ENCODE measurements around the gene ZFYVE26. TPM values are rescaled to one million over a fixed set of nuclear protein-coding genes. Genes with fewer than 3 reads are reported as not detected.
"Not testable (repeated sequence)": the region's sequence is repeated elsewhere in the genome, so short reads cannot be mapped to it uniquely, and the experiment has no call there.

The ZFYVE26 gene
- polyA plus RNA-seq, 2 donors, result 3.7 to 5.1 TPM

DNA sequence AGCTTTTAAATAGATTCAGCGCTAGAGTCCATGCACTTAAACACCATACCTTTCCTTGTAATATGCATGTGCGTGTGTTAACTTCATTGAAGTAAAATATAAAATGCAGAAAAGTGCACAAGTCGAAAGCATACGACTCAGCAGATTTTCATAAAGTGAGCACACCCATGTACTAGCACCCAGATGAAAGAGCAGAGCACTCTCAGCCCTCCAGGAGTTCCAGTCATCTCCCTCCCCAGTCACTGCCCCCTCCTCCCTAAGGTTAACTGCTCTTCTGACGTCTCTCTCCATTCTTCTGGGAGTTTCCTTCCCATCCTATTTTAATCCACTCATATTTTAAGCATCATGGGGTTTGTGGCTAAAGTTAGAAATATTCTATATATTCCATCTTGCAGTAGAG, 94.5 kb downstream of the ZFYVE26 start:
- Histone ChIP-seq H3K4me1 (ENCODE audit: control insufficient read depth in 2 of 2, insufficient read depth in 2 of 2, low read length in 1 of 2) (peaks cover 0 to 3% of the 10 kb centered on the region in 2 donors), H3K27ac (ENCODE audit: low read depth in 2 of 2, low read length in 1 of 2) (no peak overlapping the region), H3K4me3 (ENCODE audit: low read depth in 1 of 2, low read length in 2 of 2) (no peak overlapping the region), H3K36me3 (ENCODE audit: control insufficient read depth in 2 of 2, insufficient read depth in 2 of 2, low read length in 1 of 2) (no peaks in the 10 kb centered on the region), H3K9me3 (ENCODE audit: control insufficient read depth in 2 of 2, insufficient read depth in 1 of 2, low read depth in 1 of 2, low read length in 1 of 2) (no peaks in the 10 kb centered on the region), H3K27me3 (ENCODE audit: control insufficient read depth in 1 of 2, insufficient read depth in 2 of 2, low read length in 2 of 2) (no peaks in the 10 kb centered on the region)
- WGBS, 2 donors, result 61 to 71% methylated on average over 5 of the region's 5 CpGs

DNA sequence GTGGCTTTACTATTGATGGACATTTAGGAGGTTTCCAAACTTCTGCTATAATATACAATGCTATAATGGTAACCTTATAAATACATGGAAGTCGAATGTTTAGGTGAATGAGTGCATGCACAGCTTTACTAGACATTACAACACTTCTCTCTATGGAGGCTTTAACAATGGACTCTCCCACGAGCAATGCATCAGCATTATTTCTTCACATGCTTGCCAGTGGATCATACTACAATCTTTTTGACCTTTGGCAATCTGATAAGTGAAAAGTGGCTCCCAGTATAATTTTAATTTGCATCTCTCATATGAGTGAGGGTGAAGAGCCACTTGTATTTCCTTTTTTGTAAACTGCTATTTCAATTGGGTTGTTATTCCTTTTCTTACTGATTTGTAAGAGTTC, 96.5 kb downstream of the ZFYVE26 start:
- 41 to 51% methylated on average over 2 of the region's 2 CpGs for WGBS, 2 donors
- no peaks in the 10 kb centered on the region for H3K9me3 ChIP-seq (ENCODE audit: control insufficient read depth in 2 of 2, insufficient read depth in 1 of 2, low read depth in 1 of 2, low read length in 1 of 2)
- H3K27ac ChIP-seq (ENCODE audit: low read depth in 2 of 2, low read length in 1 of 2), result no peak overlapping the region
- no peaks in the 10 kb centered on the region for H3K27me3 ChIP-seq (ENCODE audit: control insufficient read depth in 1 of 2, insufficient read depth in 2 of 2, low read length in 2 of 2)
- peaks cover 0 to 3% of the 10 kb centered on the region in 2 donors for H3K4me1 ChIP-seq (ENCODE audit: control insufficient read depth in 2 of 2, insufficient read depth in 2 of 2, low read length in 1 of 2)
- no peak overlapping the region for H3K4me3 ChIP-seq (ENCODE audit: low read depth in 1 of 2, low read length in 2 of 2)
- H3K36me3 ChIP-seq (ENCODE audit: control insufficient read depth in 2 of 2, insufficient read depth in 2 of 2, low read length in 1 of 2), result no peaks in the 10 kb centered on the region

DNA sequence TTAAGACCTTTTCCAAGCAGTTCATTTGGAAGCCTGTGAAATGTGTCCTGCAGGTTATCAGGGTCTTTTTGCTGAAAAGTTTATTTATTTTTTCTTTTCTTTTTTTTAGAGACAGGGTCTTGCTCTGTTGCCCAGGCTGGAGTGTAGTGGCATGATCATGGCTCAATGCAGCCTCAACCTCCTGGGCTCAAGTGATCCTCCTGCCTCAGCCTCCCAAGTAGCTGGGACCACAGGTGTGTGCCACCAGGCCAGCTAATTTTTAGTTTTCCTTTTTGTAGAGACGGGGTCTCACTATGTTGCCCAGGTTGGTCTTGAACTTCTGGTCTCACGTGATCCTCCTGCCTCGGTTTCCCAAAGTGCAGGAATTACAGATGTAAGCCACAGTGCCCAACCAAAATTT, 97.0 kb downstream of the ZFYVE26 start:
- not testable (repeated sequence) for H3K27me3 ChIP-seq (ENCODE audit: control insufficient read depth in 1 of 2, insufficient read depth in 2 of 2, low read length in 2 of 2); H3K4me3 ChIP-seq (ENCODE audit: low read depth in 1 of 2, low read length in 2 of 2); H3K36me3 ChIP-seq (ENCODE audit: control insufficient read depth in 2 of 2, insufficient read depth in 2 of 2, low read length in 1 of 2); H3K27ac ChIP-seq (ENCODE audit: low read depth in 2 of 2, low read length in 1 of 2); H3K9me3 ChIP-seq (ENCODE audit: control insufficient read depth in 2 of 2, insufficient read depth in 1 of 2, low read depth in 1 of 2, low read length in 1 of 2); H3K4me1 ChIP-seq (ENCODE audit: control insufficient read depth in 2 of 2, insufficient read depth in 2 of 2, low read length in 1 of 2)
- WGBS, 2 donors, result 88 to 90% methylated on average over 3 of the region's 3 CpGs

DNA sequence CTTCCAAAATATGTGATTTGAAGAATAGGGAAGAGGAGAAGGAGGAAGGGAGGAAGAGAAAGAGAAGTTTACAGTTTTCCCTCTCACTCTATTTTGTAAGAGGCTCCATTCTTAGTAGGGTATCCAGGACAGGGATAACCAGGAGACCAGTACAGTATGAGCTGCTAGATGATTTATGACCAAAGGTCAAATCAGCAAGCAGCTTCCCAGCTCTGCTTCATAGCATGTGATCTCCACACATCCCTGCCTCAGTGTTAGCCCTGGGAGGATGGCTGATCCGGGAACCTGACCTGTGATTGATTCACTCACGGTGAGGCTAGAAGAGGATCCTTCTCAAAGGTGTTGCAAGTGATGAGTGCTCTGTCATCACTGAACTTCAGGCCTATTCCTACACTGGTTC, 98.1 kb downstream of the ZFYVE26 start:
- Histone ChIP-seq H3K27ac (ENCODE audit: low read depth in 2 of 2, low read length in 1 of 2) (no peak overlapping the region), H3K27me3 (ENCODE audit: control insufficient read depth in 1 of 2, insufficient read depth in 2 of 2, low read length in 2 of 2) (no peaks in the 10 kb centered on the region), H3K4me1 (ENCODE audit: control insufficient read depth in 2 of 2, insufficient read depth in 2 of 2, low read length in 1 of 2) (no peaks in the 10 kb centered on the region), H3K9me3 (ENCODE audit: control insufficient read depth in 2 of 2, insufficient read depth in 1 of 2, low read depth in 1 of 2, low read length in 1 of 2) (no peaks in the 10 kb centered on the region), H3K4me3 (ENCODE audit: low read depth in 1 of 2, low read length in 2 of 2) (no peak overlapping the region), H3K36me3 (ENCODE audit: control insufficient read depth in 2 of 2, insufficient read depth in 2 of 2, low read length in 1 of 2) (no peaks in the 10 kb centered on the region)
- 62 to 76% methylated on average over 2 of the region's 2 CpGs for WGBS, 2 donors

DNA sequence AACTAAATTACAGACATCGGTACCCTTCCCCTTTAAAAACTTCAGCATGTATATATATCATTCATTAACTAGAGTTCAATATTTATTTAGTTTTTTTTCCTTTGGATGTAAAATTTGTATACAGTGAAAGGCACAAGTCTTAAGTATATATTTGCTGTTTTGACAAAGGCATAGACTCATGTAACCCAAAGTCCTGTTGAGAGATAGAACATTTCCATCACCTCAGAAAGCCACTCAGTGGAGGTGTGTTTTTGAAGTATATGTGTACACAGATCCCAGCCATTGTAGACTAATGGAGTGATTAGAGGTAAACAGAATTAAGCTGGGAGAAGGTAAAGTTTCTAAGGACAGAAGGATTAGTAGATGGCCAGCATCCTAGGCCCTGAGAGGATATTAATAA, 99.3 kb downstream of the ZFYVE26 start:
- 70 to 91% methylated on average over 1 of the region's 1 CpG for WGBS, 2 donors

DNA sequence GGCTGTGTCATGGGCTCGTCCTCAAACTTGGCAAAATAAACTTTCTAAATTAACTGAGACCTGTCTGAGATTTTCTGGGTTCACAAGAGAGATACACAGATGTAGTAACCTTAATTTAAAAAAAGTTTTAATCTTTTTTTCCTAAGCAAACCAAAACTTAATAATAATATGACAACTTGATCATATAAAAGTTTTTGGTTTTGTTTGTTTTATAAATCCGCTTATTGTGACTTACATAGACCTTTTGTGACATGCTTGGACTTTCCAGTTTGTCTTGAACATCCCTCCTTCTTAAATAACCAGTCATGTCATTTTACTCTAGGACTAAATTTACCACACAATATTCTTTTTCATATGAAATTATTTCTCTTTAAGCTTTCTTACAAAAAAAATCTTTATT, 106.2 kb downstream of the ZFYVE26 start:
- H3K27me3 ChIP-seq (ENCODE audit: control insufficient read depth in 1 of 2, insufficient read depth in 2 of 2, low read length in 2 of 2), result no peaks in the 10 kb centered on the region
- no peak overlapping the region for H3K4me3 ChIP-seq (ENCODE audit: low read depth in 1 of 2, low read length in 2 of 2)
- WGBS, 2 donors, result 81 to 82% methylated on average over 2 of the region's 2 CpGs
- H3K27ac ChIP-seq (ENCODE audit: low read depth in 2 of 2, low read length in 1 of 2), result no peak overlapping the region
- H3K9me3 ChIP-seq (ENCODE audit: control insufficient read depth in 2 of 2, insufficient read depth in 1 of 2, low read depth in 1 of 2, low read length in 1 of 2), result no peaks in the 10 kb centered on the region
- H3K36me3 ChIP-seq (ENCODE audit: control insufficient read depth in 2 of 2, insufficient read depth in 2 of 2, low read length in 1 of 2), result no peaks in the 10 kb centered on the region
- no peaks in the 10 kb centered on the region for H3K4me1 ChIP-seq (ENCODE audit: control insufficient read depth in 2 of 2, insufficient read depth in 2 of 2, low read length in 1 of 2)

More for the DNA sequence above, 99.3 kb downstream of the ZFYVE26 start:
- Histone ChIP-seq H3K27ac (ENCODE audit: low read depth in 2 of 2, low read length in 1 of 2) (no peak overlapping the region), H3K4me1 (ENCODE audit: control insufficient read depth in 2 of 2, insufficient read depth in 2 of 2, low read length in 1 of 2) (no peaks in the 10 kb centered on the region), H3K27me3 (ENCODE audit: control insufficient read depth in 1 of 2, insufficient read depth in 2 of 2, low read length in 2 of 2) (no peaks in the 10 kb centered on the region), H3K4me3 (ENCODE audit: low read depth in 1 of 2, low read length in 2 of 2) (no peak overlapping the region), H3K36me3 (ENCODE audit: control insufficient read depth in 2 of 2, insufficient read depth in 2 of 2, low read length in 1 of 2) (no peaks in the 10 kb centered on the region), H3K9me3 (ENCODE audit: control insufficient read depth in 2 of 2, insufficient read depth in 1 of 2, low read depth in 1 of 2, low read length in 1 of 2) (no peaks in the 10 kb centered on the region)

DNA sequence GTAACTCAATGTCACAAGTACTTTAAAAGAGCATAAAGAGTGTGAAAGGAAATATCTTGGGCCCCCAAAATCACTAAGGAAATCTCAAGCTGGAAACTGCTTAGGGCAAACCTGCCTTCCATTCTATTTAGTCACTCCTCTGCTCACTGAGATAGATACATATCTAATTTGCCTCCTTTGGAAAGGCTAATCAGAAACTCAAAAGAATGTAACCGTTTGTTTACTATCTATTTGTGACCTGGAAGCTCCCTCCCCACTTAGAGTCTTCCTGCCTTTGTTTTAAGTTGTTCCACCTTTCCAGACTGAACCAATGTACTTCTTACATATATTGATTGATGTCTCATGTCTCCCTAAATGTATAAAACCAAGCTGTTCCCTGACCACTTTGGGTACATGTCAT, 106.6 kb downstream of the ZFYVE26 start:
- H3K27me3 ChIP-seq (ENCODE audit: control insufficient read depth in 1 of 2, insufficient read depth in 2 of 2, low read length in 2 of 2); H3K9me3 ChIP-seq (ENCODE audit: control insufficient read depth in 2 of 2, insufficient read depth in 1 of 2, low read depth in 1 of 2, low read length in 1 of 2); H3K27ac ChIP-seq (ENCODE audit: low read depth in 2 of 2, low read length in 1 of 2); H3K36me3 ChIP-seq (ENCODE audit: control insufficient read depth in 2 of 2, insufficient read depth in 2 of 2, low read length in 1 of 2); H3K4me3 ChIP-seq (ENCODE audit: low read depth in 1 of 2, low read length in 2 of 2); H3K4me1 ChIP-seq (ENCODE audit: control insufficient read depth in 2 of 2, insufficient read depth in 2 of 2, low read length in 1 of 2): not testable (repeated sequence)
- WGBS, 2 donors, result 66% methylated on average over 1 of the region's 1 CpG

DNA sequence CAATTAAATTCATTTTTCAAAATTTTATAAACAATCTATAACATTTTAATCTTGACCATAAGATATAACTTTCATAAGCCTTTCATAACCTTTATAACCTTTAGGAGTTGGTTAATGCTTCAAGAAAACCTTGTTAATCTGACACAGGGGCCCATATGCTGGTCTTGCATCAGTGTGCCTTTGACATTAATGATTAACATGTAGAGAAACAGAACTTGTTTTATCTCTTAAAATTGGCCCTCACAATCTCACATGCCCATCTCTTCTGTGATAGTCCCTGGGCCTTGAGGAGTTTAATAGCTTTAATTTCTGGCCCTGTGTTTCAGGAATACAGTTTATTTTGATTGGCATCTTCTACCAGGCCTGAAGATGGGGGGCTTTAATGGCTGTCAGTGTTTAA, 107.0 kb downstream of the ZFYVE26 start:
- H3K36me3 ChIP-seq (ENCODE audit: control insufficient read depth in 2 of 2, insufficient read depth in 2 of 2, low read length in 1 of 2); H3K27me3 ChIP-seq (ENCODE audit: control insufficient read depth in 1 of 2, insufficient read depth in 2 of 2, low read length in 2 of 2); H3K27ac ChIP-seq (ENCODE audit: low read depth in 2 of 2, low read length in 1 of 2); H3K4me1 ChIP-seq (ENCODE audit: control insufficient read depth in 2 of 2, insufficient read depth in 2 of 2, low read length in 1 of 2); H3K4me3 ChIP-seq (ENCODE audit: low read depth in 1 of 2, low read length in 2 of 2); H3K9me3 ChIP-seq (ENCODE audit: control insufficient read depth in 2 of 2, insufficient read depth in 1 of 2, low read depth in 1 of 2, low read length in 1 of 2): not testable (repeated sequence)

DNA sequence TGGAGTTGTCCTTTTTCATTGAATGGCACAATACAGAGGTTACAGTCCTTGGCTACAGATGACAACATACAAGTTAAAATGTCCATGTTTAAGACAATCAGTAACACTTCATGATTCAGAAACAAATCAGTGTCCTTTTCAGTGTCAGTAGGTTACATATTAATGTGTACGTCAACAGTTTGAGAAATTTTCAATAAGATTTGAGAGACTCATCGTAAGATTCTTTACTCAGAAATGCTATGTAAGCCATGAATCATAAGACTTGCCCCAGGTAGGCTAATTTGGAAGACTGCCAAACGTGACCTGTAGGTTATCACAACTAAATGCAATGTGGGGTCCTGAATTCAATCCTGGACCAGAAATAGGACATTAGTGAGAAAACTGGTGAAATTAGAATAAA, 111.2 kb downstream of the ZFYVE26 start:
- H3K4me1 ChIP-seq (ENCODE audit: control insufficient read depth in 2 of 2, insufficient read depth in 2 of 2, low read length in 1 of 2), result no peaks in the 10 kb centered on the region
- H3K36me3 ChIP-seq (ENCODE audit: control insufficient read depth in 2 of 2, insufficient read depth in 2 of 2, low read length in 1 of 2), result no peaks in the 10 kb centered on the region
- no peaks in the 10 kb centered on the region for H3K9me3 ChIP-seq (ENCODE audit: control insufficient read depth in 2 of 2, insufficient read depth in 1 of 2, low read depth in 1 of 2, low read length in 1 of 2)
- H3K27ac ChIP-seq (ENCODE audit: low read depth in 2 of 2, low read length in 1 of 2), result no peak overlapping the region
- H3K4me3 ChIP-seq (ENCODE audit: low read depth in 1 of 2, low read length in 2 of 2), result no peak overlapping the region
- WGBS, 2 donors, result 52 to 56% methylated on average over 3 of the region's 3 CpGs
- H3K27me3 ChIP-seq (ENCODE audit: control insufficient read depth in 1 of 2, insufficient read depth in 2 of 2, low read length in 2 of 2), result no peaks in the 10 kb centered on the region

DNA sequence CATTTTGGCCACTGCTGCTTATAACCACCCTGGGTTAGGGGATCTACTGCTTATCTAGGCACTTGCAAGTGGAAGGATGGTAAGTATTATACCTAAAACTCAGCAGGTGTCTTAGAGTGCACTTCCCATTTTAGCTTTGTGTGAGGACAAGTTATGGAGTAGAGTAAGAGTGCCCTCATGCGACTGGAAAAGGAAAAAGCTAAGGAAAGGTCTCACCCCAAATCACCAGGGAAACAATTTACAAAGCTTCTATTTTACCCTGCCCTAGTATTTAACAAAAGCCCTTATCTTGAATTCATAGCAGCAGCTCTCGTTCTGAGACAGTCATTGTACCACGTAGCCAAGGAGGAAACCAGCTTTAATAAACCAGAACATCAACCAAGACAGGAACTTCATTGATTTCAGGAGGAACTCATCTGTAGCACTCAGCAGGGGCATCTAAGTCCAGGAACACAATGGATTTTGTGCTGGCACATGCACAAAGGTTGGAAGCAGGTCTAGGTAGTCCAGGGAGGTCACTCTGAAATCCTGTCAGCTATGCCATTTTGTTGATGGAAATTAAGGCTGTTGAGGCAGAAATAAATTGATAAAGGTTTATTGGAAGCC, 111.8 kb downstream of the ZFYVE26 start:
- Histone ChIP-seq H3K9me3 (ENCODE audit: control insufficient read depth in 2 of 2, insufficient read depth in 1 of 2, low read depth in 1 of 2, low read length in 1 of 2) (no peaks in the 10 kb centered on the region), H3K4me1 (ENCODE audit: control insufficient read depth in 2 of 2, insufficient read depth in 2 of 2, low read length in 1 of 2) (no peaks in the 10 kb centered on the region), H3K27ac (ENCODE audit: low read depth in 2 of 2, low read length in 1 of 2) (no peak overlapping the region), H3K4me3 (ENCODE audit: low read depth in 1 of 2, low read length in 2 of 2) (no peak overlapping the region), H3K27me3 (ENCODE audit: control insufficient read depth in 1 of 2, insufficient read depth in 2 of 2, low read length in 2 of 2) (no peaks in the 10 kb centered on the region), H3K36me3 (ENCODE audit: control insufficient read depth in 2 of 2, insufficient read depth in 2 of 2, low read length in 1 of 2) (no peaks in the 10 kb centered on the region)
- WGBS, 2 donors, result 1% methylated on average over 3 of the region's 3 CpGs

Data from esophagus (tissue), 2 donors.